ENCODE data around the gene DLGAP1.

Gene DLGAP1

GRCh38 chr18:3451183-3451988, 1003.7 kb downstream of the DLGAP1 start (continued):
- TF ChIP-seq KLF17 (tag by site-specific recombination; IDR thresholded peaks at IDR 0.05) (no peak), ZNF214 (tag by site-specific recombination; IDR thresholded peaks at IDR 0.05; ENCODE audit: borderline replicate concordance) (no peak), PRDM4 (tag by site-specific recombination; IDR thresholded peaks at IDR 0.05) (peak; percentile 68; the same call in 1 of the 2 replicates), ZNF548 (tag by site-specific recombination; IDR thresholded peaks at IDR 0.05) (no peak), ZSCAN5A (tag by site-specific recombination; IDR thresholded peaks at IDR 0.05) (no peak), ZNF639 (tag by site-specific recombination; IDR thresholded peaks at IDR 0.05) (no peak), GLI2 (tag by site-specific recombination; IDR thresholded peaks at IDR 0.05; ENCODE audit: borderline replicate concordance, low read depth) (no peak), ZNF514 (tag by site-specific recombination; IDR thresholded peaks at IDR 0.05) (no peak), ZNF223 (tag by site-specific recombination; IDR thresholded peaks at IDR 0.05) (no peak), PRDM1 (tag by site-specific recombination; IDR thresholded peaks at IDR 0.05) (no peak), ZNF518A (tag by site-specific recombination; conservative IDR thresholded peaks at IDR 0.05; ENCODE audit: low read depth) (no peak), ZNF274 (IDR thresholded peaks at IDR 0.05; ENCODE audit: low read length) (no peak), ZNF274 (tag by site-specific recombination; IDR thresholded peaks at IDR 0.05; ENCODE audit: borderline replicate concordance) (no peak), GLIS2 (tag by site-specific recombination; IDR thresholded peaks at IDR 0.05) (peak; percentile 98), ZNF16 (tag by site-specific recombination; IDR thresholded peaks at IDR 0.05; ENCODE audit: low read depth) (no peak), ZNF513 (tag by site-specific recombination; IDR thresholded peaks at IDR 0.05) (0 out of 2 replicates have a peak, but pooled peaks have one; percentile 22), ZIC2 (tag by site-specific recombination; IDR thresholded peaks at IDR 0.05) (peak; percentile 84), ZNF654 (tag by site-specific recombination; IDR thresholded peaks at IDR 0.05; ENCODE audit: low read depth) (no peak), ZNF473 (tag by site-specific recombination; IDR thresholded peaks at IDR 0.05) (no peak), ZNF18 (tag by site-specific recombination; IDR thresholded peaks at IDR 0.05) (peak; percentile 45; the same call in 1 of the 2 replicates), ZXDB (tag by site-specific recombination; IDR thresholded peaks at IDR 0.05) (peak; percentile 71), TRIM28 (IDR thresholded peaks at IDR 0.05; ENCODE audit: borderline replicate concordance, low read length) (no peak), ZSCAN18 (tag by site-specific recombination; IDR thresholded peaks at IDR 0.05) (no peak)
